Gastrocnemius medialis (tissue), 4 donors: ENCODE measurements around the gene DIP2B.

Experiments
- CTCF ChIP-seq, 5 experiments: fragments of 450-650 bp in 3 of 5; fragments of 200-600 bp in 2 of 5; sonication (generic) in 2 of 5; IDR thresholded peaks in 4 of 5; conservative IDR thresholded peaks in 1 of 5; 1 replicate in 4 of 5; 2 replicates in 1 of 5; pipeline ENCODE4 v1.5.1; 2016 to 2019; ENCODE audit warnings: antibody characterized with exemption in 5 of 5, mild to moderate bottlenecking in 3 of 5, moderate library complexity in 3 of 5
- POLR2A ChIP-seq, 2 donors: fragments of 450-650 bp; IDR thresholded peaks; one replicate each; pipeline ENCODE4 v1.6.1; 2017; ENCODE audit warnings: antibody characterized with exemption in 2 of 2, mild to moderate bottlenecking in 2 of 2, moderate library complexity in 2 of 2

DNA sequence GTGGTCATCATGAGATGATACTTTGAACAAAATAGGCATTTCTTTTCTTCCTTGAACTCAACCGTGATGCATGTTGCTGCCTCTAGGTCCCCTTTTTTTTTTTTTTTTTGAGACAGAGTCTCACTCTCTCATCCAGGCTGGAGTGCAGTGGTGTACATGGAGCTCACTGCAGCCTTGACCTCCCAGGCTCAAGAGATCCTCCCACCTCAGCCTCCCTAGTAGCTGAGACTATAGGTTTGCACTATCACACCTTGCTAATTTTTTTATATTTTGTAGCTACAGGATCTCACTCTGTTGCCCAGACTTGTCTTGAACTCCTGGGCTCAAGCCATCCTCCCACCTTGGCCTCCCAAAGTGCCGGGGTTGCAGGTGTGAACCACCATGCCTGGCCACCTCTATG lies 20.6 kb downstream of the DIP2B start:
- TF ChIP-seq CTCF (IDR thresholded peaks at IDR 0.05 in 4 of 5, conservative IDR thresholded peaks at IDR 0.05 in 1 of 5) (no peak), POLR2A (IDR thresholded peaks at IDR 0.05) (no peak)
